Measurements from ENCODE around the gene NUCB1. TPM values are rescaled to one million over a fixed set of nuclear protein-coding genes. Genes with fewer than 3 reads are reported as not detected.

The NUCB1 gene
- total RNA-seq (190 and 194 TPM in 2 replicates), polyA plus RNA-seq (231 and 237 TPM in 2 replicates), polyA minus RNA-seq (57.5 and 82.7 TPM in 2 replicates), Bru-seq, nascent RNA (percentile 55 among the genes with signal in this experiment), BruChase-seq, experiment 1, labeled RNA remaining after a 6-hour chase (percentile 67 among the genes with signal in this experiment), BruChase-seq, experiment 2, labeled RNA remaining after a 2-hour chase (percentile 60 among the genes with signal in this experiment)
- polyA plus RNA-seq (2011; cell fraction: cytosol; rRNA removed), result 169 and 211 TPM in 2 replicates
- 141 and 158 TPM in 2 replicates for polyA plus RNA-seq (2011; cell fraction: nucleus; rRNA removed)
- 138 and 226 TPM in 2 replicates for polyA plus RNA-seq (2012)
- 37.8 TPM for polyA minus RNA-seq (2011; cell fraction: cytosol; rRNA and poly(A)+ RNA removed)
- 18.1 and 35.4 TPM in 2 replicates for polyA minus RNA-seq (2011; cell fraction: nucleus; rRNA and poly(A)+ RNA removed)
- long read RNA-seq, transcript NUCB1-201 (13 exons, 2,668 nt), result major isoform, 236 of 322 reads
- long read RNA-seq, partial matches to known transcripts, result 71 of 322 reads
- long read RNA-seq, other reads (novel, unspliced or antisense), result 14 of 322 reads

DNA sequence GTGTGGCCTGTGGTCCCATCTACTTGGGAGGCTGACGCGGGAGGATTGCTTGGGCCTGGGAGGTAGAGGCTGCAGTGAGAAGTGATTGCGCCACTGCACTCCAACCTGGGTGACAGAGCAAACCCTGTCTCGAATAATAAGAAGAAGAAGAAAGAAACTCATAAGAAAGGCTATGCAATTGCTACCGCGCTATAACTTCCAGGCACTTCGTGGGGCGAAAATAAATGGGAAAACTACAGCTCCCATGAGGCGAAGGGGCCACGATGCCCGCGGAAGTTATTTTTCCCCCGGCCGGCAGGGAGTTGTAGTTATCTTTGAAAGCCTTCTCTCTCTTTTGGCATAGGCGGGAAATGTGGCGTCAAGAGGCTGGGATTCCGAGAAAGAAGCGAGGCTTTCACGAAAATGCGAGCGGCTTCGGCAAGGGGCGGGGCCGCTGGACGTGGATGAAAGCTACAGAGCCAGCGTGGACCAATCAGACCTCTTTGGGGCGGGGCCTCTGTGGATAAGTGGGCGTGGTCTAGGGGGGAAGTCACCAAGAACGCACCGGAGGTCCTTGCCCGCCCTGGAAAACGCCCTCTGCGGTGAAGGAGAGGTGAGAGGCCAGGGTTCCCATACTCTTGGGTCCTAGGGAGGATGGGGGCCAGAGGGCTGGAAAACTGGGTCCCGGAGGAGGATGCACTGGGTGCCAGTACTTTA, at the start of gene NUCB1:
NUCB1 (plus strand) TSS at position 532 of the 696 bp plus-strand sequence. CDS start 485 bp downstream, outside the sequence.
- peaks cover 2 to 7% of the 10 kb centered on the region in 2 experiments for H3K27me3 ChIP-seq (ENCODE audit: control insufficient read depth in 2 of 2, insufficient read depth in 2 of 2, low read length in 2 of 2)
- peak within 1 kb of the TSS; percentile 69 for H3K9ac ChIP-seq (replicated peaks; ENCODE audit: extremely low read depth, insufficient read depth, low read length)
- H3K4me3 ChIP-seq (replicated peaks in 1 of 3; ENCODE audit: insufficient read depth in 1 of 3, low read depth in 1 of 3, low read length in 3 of 3), result peak within 1 kb of the TSS; percentile 62 to 84 (median 67)
- peak; percentile 99 for DNase-seq (ENCODE audit: low read depth, low spot score)
- intact Hi-C loops (cut with micrococcal nuclease) (loop anchor here (2.0 kb wide), 3 partner anchors 27 to 65 kb away; partner anchors contain the start of genes BAX, FTL and PPP1R15A), dilution Hi-C loops (cut with MboI; ENCODE audit: extremely low pct_ligation_motif_present, low sequenced_read_pairs) (no loop called here)
- peak within 1 kb of the TSS; percentile 79 for H3K4me2 ChIP-seq (ENCODE audit: insufficient read depth, low read length)
- no peaks in the 10 kb centered on the region for H4K20me1 ChIP-seq (replicated peaks; ENCODE audit: control insufficient read depth, extremely low read depth, insufficient read depth, low read length)
- H3K9me3 ChIP-seq (replicated peaks; ENCODE audit: control insufficient read depth, insufficient read depth, low read length), result no peaks in the 10 kb centered on the region
- peaks cover 0 to 5% of the 10 kb centered on the region in 2 experiments for H3K36me3 ChIP-seq (ENCODE audit: control insufficient read depth in 2 of 2, extremely low read depth in 1 of 2, insufficient read depth in 2 of 2, low read length in 2 of 2)
- H3K27ac ChIP-seq (ENCODE audit: insufficient read depth, low read depth, low read length), result peak within 1 kb of the TSS; percentile 49
- ChIA-PET CTCF (interaction anchor here (0.5 to 2.6 kb wide), 13 partner anchors 13 to 104 kb away, joined by 3 to 27 read pairs (median 5); partner anchors contain the start of genes DHDH and PPP1R15A), POLR2A (interaction anchor here (0.5 to 2.0 kb wide), 7 partner anchors 15 to 232 kb away, joined by 3 to 13 read pairs (median 5); partner anchors contain the start of genes BAX and PPP1R15A)
- H3K9me1 ChIP-seq (replicated peaks; ENCODE audit: control insufficient read depth, extremely low read depth, insufficient read depth, low read length), result no peaks in the 10 kb centered on the region
- peak; percentile 100 for FAIRE-seq
- peak within 1 kb of the TSS; percentile 84 for H2AFZ ChIP-seq (ENCODE audit: low read depth, low read length)
- TF ChIP-seq FOS (IDR thresholded peaks at IDR 0.05; ENCODE audit: borderline replicate concordance, insufficient read depth, low read length), result no peak
- peak; percentile 30 for TF ChIP-seq POLR2A (IDR thresholded peaks at IDR 0.05; ENCODE audit: low read depth, low read length)
- no peak for TF ChIP-seq EZH2 (IDR thresholded peaks at IDR 0.05; ENCODE audit: borderline replicate concordance, low read depth, low read length, severe bottlenecking)
- TF ChIP-seq, protein P1, sequence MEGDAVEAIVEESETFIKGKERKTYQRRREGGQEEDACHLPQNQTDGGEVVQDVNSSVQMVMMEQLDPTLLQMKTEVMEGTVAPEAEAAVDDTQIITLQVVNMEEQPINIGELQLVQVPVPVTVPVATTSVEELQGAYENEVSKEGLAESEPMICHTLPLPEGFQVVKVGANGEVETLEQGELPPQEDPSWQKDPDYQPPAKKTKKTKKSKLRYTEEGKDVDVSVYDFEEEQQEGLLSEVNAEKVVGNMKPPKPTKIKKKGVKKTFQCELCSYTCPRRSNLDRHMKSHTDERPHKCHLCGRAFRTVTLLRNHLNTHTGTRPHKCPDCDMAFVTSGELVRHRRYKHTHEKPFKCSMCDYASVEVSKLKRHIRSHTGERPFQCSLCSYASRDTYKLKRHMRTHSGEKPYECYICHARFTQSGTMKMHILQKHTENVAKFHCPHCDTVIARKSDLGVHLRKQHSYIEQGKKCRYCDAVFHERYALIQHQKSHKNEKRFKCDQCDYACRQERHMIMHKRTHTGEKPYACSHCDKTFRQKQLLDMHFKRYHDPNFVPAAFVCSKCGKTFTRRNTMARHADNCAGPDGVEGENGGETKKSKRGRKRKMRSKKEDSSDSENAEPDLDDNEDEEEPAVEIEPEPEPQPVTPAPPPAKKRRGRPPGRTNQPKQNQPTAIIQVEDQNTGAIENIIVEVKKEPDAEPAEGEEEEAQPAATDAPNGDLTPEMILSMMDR (IDR thresholded peaks at IDR 0.05; ENCODE audit: extremely low read depth in 1 of 2, insufficient read depth in 1 of 2, low read depth in 1 of 2, low read length in 2 of 2), result peak in 1 of 2 donors; percentile 33
- no peak for TF ChIP-seq GATA2 (IDR thresholded peaks at IDR 0.05; ENCODE audit: insufficient read depth, insufficient read length, low read depth, low read length)
- no peak for TF ChIP-seq MYC (IDR thresholded peaks at IDR 0.05; ENCODE audit: low read depth, low read length)
- peak; percentile 24 for TF ChIP-seq POLR2AphosphoS5 (IDR thresholded peaks at IDR 0.05; ENCODE audit: insufficient read depth, low read depth, low read length)
- TF ChIP-seq MAX (IDR thresholded peaks at IDR 0.05; ENCODE audit: insufficient read depth, insufficient read length), result no peak
- no peak for TF ChIP-seq JUN (IDR thresholded peaks at IDR 0.05; ENCODE audit: borderline replicate concordance, insufficient read depth, insufficient read length, low read depth)
- H3K4me1 ChIP-seq (ENCODE audit: control insufficient read depth, extremely low read depth, insufficient read depth, low read length), result peaks cover 12% of the 10 kb centered on the region
- BruUV-seq (replicated peaks), result TSS peak; percentile 59
- H3K79me2 ChIP-seq (ENCODE audit: control insufficient read depth, insufficient read depth, low read length), result peaks cover 12% of the 10 kb centered on the region

Data from endothelial cell of umbilical vein (primary cell).